ENCODE data around the gene FAM222B. TPM values are rescaled to one million over a fixed set of nuclear protein-coding genes. Genes with fewer than 3 reads are reported as not detected.
"Not testable (repeated sequence)": the region's sequence is repeated elsewhere in the genome, so short reads cannot be mapped to it uniquely, and the experiment has no call there.

The FAM222B gene
- total and polyA plus RNA-seq, 2 of the 4 experiments (the other 2 are of a cell fraction) = 2.5 to 10.8 TPM

DNA sequence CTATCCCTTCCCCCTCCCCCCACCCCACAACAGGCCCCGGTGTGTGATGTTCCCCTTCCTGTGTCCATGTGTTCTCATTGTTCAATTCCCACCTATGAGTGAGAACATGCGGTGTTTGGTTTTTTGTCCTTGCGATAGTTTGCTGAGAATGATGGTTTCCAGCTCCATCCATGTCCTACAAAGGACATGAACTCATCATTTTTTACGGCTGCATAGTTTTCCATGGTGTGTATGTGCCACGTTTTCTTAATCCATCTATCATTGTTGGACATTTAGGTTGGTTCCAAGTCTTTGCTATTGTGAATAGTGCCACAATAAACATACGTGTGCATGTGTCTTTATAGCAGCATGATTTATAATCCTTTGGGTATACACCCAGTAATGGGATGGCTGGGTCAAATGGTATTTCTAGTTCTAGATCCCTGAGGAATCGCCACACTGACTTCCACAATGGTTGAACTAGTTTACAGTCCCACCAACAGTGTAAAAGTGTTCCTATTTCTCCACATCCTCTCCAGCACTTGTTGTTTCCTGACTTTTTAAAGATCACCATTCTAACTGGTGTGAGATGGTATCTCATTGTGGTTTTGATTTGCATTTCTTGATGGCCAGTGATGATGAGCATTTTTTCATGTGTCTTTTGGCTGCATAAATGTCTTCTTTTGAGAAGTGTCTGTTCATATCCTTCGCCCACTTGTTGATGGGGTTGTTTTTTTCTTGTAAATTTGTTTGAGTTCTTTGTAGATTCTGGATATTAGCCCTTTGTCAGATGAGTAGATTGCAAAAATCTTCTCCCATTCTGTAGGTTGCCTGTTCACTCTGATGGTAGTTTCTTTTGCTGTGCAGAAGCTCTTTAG, 106.4 kb downstream of the FAM222B start:
- POLR2A ChIA-PET (ENCODE audit: unreplicated experiment); DNase-seq; H3K4me2 ChIP-seq (ENCODE audit: low read depth, low read length); H3K27me3 ChIP-seq (ENCODE audit: control insufficient read depth, insufficient read depth, low read length); H3K56ac ChIP-seq (ENCODE audit: extremely low read depth, insufficient read depth, low read length); H4K20me1 ChIP-seq (ENCODE audit: insufficient read depth, low read length); H2BK120ac ChIP-seq (ENCODE audit: low read depth, low read length); H4K8ac ChIP-seq (ENCODE audit: low read depth in 2 of 2, low read length in 2 of 2); ATAC-seq (ENCODE audit: low read depth); H3K23ac ChIP-seq (ENCODE audit: low read depth, low read length); H3K4me1 ChIP-seq (ENCODE audit: control insufficient read depth, insufficient read depth, low read length); H2BK15ac ChIP-seq (ENCODE audit: low read depth, low read length); BruUV-seq (replicated peaks); H3K9me3 ChIP-seq (ENCODE audit: control insufficient read depth, insufficient read depth, low read length); H3K9me1 ChIP-seq (ENCODE audit: insufficient read depth, low read length); H3K27ac ChIP-seq (ENCODE audit: insufficient read depth, low read length); H2AK9ac ChIP-seq (replicated peaks; ENCODE audit: low read depth, low read length, poor library complexity); intact Hi-C loops (cut with micrococcal nuclease); H3K4me3 ChIP-seq (ENCODE audit: insufficient read depth, low read depth, low read length); dilution Hi-C loops (cut with HindIII; ENCODE audit: low sequenced_read_pairs, unreplicated experiment); H3K18ac ChIP-seq (ENCODE audit: low read depth, low read length); H3K4ac ChIP-seq (ENCODE audit: low read depth, low read length); H4K91ac ChIP-seq (ENCODE audit: insufficient read depth, low read depth, low read length); H4K5ac ChIP-seq (ENCODE audit: low read depth, low read length); H3K14ac ChIP-seq (replicated peaks; ENCODE audit: low read depth, low read length); H2BK5ac ChIP-seq (ENCODE audit: low read depth, low read length, poor library complexity, severe bottlenecking); H2AFZ ChIP-seq (replicated peaks; ENCODE audit: low read length, poor library complexity); H2AK5ac ChIP-seq (ENCODE audit: low read depth, low read length); H3K36me3 ChIP-seq (ENCODE audit: control insufficient read depth, insufficient read depth, low read length); H2BK20ac ChIP-seq (ENCODE audit: low read depth, low read length); H3K9ac ChIP-seq (ENCODE audit: low read depth, low read length); H3K79me1 ChIP-seq (ENCODE audit: low read depth in 1 of 2, low read length in 2 of 2): not testable (repeated sequence)
- CTCF ChIA-PET = interaction anchor here (1.5 kb wide), 1 partner anchor 9 kb away, joined by 5 read pairs; no protein-coding TSS in a partner anchor
- in situ Hi-C loops (cut with MboI; ENCODE audit: low sequenced_read_pairs) = loop anchor here (10.0 kb wide), 1 partner anchor 369 kb away; no protein-coding TSS in a partner anchor
- no CpG with 5 or more reads among the region's 8 CpGs for WGBS, 2 experiments (ENCODE audit: extremely low coverage in 2 of 2, insufficient read length in 1 of 2)

Measured in IMR-90 (cell line).